Activated T-helper 1 cell treated with Interleukin-2 at 50 U/mL for 16 hours (primary cell): ENCODE measurements around the gene RASGEF1C.
"Not testable (repeated sequence)": the region's sequence is repeated elsewhere in the genome, so short reads cannot be mapped to it uniquely, and the experiment has no call there.

Experiments
- DNase-seq: peaks from one replicate; pipeline ENCODE4 v3.0.0-alpha.2; 2020; ENCODE audit warnings: low read depth

Gene RASGEF1C

DNA sequence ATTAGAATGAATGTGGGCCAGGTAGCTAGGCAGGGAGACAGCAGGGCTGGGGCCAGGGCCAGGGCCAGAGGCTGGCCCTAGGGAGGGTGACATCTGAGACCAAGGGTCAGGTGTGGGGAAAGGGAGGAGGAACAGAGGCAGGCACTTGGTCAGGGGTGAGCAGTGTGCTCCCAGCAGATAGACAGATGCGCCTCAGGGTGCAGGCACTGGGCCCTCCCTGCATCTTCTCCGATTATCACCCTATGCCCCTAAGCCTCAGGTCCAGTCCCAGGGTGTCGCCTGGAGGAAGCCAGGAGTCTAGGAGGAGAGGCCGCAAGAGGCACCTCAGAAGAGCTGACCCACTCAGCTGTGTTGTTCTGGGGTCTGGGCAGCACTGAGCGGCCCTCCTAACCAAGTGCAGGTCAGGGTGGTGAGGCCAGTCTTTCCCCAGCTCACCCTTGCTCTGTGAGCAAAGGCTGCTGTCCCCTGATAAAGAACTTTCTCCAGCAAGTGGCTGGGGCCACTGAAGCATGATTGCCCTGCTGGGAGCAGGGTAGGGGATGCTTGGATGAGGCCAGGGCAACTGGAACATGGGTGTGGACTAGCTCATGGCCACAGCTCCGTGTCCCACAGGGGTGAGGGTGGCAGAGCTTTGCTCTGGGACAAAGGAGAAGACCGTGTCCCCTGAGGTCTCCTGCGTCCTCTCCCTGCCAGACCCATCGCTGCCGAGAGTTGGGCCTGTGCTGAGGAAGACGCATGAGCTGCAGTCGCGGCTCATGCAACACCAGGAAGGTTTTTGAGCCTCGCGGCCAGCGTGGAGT, 2.1 kb upstream of the RASGEF1C start:
- DNase-seq: no peak

DNA sequence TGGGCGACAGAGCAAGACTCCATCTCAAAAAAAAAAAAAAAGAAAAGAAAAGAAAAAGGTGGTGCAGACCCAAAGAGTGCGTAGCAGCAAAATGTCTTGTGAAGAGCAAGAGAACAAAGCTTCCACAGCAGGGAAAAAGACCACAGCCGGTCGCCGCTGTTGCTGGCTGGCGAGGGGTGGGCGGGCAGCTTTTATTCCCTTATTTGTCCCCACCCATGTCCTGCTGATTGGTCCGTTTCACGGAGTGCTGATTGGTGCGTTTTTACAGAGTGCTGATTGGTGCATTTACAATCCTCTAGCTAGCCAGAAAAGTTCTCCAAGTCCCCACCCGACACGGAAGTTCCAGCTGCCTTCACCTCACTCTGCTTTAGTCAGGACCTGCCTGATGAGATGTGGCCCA, 1.1 kb upstream of the RASGEF1C start:
- not testable (repeated sequence) for DNase-seq

DNA sequence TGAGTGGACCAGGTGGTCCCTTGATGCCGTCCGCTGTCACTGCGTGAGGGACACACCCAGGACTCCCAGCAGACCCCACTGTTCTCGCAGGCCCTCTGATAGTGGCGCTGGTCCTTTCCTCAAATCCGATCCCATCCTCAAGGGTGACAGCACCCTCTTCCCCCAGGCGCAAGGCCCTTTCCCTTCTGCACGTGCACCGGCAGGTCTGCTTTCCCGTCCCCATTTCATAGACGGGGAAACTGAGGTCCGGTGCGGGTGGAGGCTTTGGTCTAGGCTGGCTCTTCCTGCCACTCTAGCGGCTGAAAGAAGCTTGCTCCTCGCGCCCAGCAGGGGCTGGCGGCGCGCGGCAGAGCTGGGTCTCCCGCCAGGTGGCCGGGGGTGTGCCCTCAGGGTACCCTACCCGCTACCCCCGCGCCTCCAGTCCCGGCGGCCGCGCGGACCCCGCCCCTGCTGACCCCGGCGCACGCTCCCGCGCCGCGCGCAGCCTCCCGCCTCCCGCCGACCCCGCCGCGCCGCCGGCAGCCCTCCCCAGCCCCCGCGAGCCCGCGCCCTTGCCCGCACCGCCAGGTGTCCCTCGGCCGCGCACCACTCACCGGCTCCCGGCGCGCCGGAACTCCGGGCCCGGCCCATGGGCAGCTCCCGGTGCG, 453 bp downstream of the RASGEF1C start:
- DNase-seq: no peak

DNA sequence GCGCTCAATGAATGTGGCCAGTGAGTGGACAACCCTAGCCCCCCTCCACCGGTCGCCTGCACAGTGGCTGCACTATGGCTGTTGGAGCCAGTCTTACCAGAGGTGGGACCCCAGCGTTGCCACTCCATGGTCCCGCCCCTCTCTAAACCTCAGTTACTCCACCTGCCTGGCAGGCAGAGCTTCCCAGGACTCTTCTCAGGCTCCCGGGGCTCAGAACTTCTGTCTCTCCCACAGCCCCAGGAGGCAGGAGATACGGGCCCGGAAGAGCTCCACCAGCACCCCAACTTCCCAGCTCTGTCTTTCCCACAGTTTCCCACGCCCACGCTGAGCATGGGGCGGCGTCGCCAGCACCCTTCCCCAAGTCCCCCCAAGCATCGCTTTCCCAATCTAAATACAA, 975 bp downstream of the RASGEF1C start:
- no peak for DNase-seq

DNA sequence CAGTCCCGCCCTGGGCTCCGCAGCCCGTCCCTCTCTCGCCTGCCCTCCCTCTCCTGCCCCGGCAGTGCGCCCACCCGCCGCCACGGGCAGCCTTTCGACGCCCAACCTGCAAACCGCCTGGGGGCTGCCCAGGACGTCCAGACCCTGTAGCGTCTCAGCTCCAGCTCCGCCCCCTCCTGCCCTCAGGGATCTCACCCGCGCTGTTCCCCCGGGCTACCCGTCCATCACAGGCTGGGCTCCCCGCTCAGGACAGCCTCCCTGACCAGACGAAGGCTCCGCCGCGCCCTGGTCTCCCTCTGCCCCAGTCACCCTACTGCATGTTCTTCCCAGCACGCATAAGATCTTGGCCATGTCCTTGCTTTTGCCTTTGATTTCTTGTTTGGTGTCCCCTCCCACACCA, 1.4 kb downstream of the RASGEF1C start:
- DNase-seq: no peak

DNA sequence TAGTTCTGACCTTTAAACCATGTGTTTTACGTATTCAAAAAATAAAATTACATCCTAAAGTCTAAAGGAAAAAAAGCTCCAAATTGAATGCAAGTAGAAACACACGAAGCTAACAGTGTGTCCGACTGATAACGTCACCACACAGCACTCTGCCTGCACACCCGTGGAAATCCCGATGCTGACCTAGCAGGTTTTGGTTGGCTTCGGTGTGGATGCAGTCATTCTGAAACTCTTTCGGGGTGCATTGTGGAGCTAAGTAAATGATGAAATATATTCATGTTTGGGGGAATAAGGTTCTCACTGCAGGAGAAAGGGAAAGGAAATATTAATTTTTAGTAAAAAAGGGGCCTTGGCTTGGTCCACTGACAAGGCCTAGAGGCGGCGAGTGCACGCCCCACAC, 2.0 kb downstream of the RASGEF1C start:
- DNase-seq: no peak

DNA sequence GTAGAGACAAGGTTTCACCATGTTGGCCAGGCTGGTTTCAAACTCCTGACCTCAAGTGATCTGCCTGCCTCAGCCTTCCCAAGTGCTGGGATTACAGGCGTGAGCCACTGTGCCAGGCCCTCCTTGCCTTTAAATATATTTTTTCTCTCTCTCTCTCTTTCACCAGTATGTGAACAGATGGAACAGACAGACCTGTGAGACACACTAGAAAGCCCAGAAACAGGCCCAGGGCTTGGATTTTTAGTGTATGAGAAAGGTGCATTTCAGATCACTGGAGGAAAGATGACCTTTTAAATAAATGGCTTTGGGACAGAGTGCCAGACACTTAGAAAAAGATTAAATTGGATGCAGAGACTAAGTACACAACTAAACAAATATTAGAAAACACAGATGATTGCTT, 3.1 kb downstream of the RASGEF1C start:
- no peak for DNase-seq

DNA sequence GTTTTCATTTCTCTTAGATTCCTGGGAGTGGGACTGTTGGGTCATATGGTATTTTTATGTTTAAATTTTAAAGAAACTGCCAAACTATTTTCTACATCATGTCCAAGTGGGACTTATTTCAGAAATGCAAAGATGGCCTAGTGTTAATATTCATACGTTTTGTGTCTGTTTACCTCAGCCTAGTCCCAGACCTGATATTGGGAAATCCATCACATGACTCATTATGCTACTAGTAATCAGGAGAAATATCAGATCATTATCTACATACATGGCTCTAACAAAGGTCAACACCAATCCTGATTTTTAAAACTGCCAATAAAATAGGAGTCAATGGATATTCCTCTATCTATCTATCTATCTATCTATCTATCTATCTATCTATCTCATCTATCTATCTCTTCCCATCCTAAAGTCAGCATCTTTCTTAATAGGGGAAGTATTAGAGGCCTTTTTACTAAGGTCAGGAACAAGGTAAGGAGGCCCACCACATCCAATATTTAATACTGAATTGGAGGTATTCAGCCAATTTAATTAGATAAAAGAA, 4.7 kb downstream of the RASGEF1C start:
- DNase-seq: no peak

DNA sequence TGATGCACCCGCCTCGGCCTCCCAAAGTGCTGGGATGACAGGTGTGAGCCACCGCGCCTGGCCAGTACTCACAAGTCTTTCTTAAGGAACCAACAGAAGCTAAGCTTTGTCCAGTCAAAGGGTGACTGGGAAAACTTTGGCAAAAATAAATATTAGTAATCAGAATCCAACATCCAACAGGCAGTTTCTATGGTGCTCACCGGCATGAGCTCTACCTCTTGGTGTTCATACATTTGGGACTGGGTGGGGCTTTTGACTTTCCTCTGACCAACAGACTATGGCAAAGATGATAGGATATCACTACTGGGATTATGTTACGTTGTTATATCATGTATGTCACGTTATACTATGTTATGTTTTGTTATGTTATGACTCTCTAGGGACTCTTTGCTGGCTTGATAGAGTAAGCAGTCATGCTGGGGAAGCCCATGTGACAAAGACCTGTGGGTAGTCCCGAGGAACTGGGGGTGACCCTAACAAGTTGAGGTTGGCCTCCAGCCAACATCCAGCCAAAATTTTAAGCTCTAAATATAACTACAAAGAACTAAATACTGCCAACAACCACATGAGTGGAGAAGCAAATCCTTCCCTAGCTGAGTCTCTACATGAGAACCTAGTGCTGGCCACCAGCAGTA, 6.0 kb downstream of the RASGEF1C start:
- no peak for DNase-seq

DNA sequence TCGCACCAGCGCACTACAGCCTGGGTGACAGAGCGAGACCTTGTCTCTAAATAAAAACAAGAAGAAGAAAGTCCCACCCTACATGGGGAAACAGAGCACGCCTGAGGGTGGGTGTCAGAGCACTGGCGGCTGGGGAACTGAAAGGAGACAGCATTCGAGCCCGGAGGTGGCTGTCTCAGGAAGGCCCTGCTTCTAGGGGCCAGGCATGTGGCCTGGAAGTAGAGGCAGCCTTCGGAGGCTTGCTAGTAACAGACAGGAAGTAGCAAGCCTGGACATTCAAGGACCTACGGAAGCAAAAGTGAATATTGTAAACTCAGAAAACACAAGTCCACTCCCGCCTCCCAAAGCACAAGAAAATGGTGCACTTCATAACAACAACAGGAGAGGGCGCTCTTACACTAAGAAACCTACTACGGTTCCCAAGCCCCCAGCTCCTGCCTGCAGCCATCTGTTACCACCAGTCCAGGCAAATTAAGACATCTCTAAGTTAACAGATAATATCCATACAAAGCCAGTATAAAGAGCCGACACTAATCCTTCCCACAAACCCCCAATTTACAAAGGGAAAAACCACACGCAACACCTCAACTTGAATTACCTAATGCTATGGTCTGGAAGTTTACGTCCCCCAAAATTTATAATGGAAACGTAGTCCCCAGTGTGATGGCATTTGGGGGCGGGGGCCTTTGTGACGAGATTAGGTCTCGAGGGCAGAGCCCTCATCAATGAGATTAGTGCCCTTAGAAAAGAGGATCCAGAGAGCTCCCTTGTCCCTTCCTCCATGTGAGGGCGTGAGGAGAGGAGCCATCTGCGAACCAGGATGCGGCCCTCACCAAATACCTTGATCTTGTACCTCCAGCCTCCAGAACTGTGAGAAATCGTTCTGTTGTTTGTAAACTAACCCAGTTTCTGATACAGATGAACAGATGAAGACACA, 7.7 kb downstream of the RASGEF1C start:
- DNase-seq: no peak

DNA sequence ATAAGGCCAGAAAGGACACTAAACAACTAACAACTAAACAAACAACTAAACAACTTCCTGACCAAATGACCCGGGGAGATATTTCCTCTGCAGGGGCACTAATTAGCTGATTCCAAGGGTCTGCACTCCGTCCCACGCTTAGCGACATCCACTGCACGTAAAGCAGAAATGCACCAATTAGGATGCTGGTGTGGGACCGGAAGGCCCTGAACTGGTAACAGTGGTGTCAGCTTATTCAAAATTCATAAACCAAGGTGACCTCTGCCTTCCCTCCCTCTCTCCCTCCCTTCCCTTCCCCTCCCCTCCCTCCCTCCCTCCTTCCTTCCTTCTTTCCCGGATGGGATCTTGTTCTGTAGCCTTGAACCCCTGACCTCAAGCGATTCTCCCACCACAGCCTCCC, 9.6 kb downstream of the RASGEF1C start:
- no peak for DNase-seq

DNA sequence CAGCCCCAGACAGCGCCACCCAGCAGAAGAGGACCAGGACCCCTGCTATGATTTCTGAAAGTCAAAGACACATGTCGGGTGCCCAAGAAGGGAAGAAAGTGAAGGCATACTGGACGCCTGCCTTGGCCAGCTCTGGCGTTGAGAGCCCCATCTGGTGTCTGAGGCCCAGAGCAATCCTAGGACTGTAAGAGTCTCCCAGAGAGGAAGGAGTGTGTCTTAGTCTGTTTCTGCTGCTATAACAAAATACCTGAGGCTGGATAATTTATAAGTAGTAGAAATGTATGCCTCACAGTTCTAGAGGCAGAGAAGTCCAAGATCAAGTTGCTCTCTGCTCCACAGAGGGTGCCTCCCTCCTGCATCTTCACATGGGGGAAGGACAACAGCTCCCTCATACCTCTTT, 10.8 kb downstream of the RASGEF1C start:
- no peak for DNase-seq

DNA sequence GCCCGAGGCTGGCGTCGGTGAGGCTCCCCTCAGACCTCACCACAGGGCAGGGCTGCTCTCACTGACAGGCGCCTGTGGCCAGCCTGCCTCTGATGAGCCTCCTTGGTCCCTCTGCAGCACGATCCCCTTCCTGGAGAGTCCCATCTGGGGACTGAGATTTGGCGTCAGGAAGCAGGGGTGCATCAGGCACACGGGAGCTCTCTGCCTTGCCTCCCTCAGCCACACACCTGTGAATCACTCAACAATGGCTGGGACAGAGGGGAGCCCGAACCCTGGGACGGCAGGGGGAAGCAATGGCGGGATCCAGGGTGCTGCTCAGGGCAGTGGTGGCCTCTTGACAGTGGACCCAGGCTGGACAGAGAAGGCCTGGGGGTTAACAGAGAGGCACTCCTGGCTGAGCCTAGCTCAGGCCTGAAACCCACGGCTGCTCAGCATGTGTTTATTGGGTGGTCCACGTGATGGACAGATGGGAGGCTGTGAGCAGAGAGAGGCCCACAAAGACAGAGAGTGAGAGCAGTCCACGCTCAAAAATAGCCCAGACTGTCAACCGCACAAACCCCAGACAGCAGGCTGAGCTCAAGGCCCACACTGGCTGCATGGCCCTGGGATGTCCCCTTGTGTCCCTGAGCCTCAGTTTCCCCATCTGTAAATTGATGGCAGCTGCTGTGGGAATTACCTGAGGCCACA, 11.9 kb downstream of the RASGEF1C start:
- DNase-seq: no peak

DNA sequence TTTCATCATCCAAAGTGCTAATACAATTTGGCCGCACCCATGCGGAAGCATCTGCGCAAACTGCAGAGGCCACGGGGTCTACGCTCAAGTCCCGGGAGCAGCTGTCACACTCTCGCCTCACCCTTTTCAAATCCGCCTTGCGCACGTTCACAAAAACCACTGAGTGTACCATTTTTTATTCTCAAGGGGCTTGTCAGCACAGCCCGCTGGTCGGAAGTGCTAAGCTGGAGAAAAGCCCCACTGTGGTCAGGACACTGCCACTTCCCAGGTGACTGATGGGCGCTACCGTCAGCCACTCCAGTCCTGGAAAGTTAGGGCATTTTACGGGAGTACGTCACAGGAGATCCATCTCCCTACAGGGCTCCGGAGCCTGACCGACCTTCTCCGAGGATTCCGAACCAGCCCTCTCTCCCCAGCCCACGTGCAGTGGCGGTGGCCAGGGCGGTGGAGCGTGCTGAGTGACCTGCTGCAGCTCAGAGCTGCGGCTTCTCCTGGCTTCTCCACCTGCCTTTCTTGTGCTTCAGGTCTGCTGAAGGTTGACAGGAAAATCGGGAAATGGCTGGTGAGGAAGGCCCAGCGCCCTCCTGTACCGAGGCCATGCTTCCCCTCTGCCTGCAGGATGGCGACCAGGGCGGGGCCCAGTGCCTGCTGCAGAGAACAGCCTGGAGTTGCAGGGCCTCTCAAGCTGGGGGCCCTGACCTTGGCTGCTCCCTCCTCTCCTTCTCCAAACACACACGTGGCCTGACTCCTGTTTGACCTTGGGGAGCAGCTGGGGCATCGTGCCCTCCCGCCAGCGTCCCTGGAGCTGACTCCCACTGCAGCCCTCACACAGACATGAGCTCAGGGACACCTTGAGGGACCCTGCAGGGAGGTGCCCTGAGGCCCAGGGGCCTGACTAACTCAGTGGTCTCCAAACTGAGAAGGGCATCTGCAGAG, 14.3 kb downstream of the RASGEF1C start:
- DNase-seq: no peak

DNA sequence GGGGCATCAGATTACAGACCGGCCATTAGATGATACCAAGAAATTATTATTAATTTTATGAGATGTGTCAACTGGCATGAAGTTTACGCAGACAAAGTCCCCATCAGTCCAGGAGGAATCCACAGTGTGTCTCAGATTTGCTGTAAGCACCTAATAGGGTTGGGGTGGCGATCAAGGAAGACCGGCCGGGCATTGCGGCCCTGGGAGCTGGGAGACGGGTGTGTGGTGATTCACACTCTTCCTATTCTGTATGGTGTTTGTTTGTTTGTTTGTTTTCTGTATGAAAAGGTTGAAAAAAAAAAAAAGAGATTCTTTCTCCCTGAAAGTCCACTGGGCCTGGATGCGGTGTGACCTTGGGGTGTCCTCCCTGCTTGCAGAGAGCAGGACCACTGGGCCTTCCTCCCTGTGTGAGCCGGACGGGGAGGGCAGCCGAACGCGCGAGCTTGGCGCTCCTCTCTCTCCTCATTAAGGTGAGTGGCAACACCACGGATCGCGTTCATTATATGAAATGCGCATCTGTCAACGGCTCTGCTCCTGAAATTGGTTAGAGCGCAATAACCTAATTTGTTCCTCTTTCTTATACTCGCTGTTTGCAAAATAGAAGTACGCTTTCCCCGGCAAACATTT, 15.1 kb downstream of the RASGEF1C start:
- DNase-seq: no peak

DNA sequence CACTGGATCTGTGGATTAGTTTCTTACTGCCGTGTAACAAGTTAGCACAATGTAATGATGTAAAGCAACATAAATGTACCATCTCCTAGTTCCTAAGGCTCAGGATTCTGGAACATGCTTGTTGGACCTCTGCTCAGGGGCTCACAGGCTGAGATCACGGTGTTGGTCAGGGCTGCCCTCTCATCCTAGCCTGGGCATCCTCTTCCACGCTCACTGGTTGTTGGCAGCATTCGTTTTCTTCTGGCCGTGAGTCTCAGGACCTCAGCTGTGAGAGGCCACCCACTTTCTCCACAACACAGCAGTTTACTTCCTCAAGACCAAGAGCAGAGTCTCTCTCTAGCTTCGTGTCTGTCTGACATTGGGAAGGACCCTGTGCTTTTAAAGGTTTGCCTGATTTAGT, 17.3 kb downstream of the RASGEF1C start:
- no peak for DNase-seq

DNA sequence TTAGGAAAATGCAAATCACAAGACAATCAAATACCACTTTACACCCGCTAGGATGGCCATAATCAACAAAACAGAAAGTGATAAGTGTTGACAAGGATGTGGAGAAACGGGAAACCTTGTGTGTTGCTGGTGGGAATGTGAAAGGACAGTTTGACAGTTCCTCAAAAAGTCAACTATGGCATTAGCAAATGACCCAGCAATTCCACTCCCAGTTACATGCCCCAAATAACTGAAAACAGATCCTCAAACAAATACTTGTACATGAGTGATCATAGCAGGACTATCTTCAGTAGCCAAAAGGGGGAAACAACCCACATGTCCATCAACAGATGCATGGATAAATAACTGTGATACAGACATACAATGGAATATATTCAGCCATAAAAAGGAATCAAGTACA, 21.2 kb downstream of the RASGEF1C start:
- no peak for DNase-seq

DNA sequence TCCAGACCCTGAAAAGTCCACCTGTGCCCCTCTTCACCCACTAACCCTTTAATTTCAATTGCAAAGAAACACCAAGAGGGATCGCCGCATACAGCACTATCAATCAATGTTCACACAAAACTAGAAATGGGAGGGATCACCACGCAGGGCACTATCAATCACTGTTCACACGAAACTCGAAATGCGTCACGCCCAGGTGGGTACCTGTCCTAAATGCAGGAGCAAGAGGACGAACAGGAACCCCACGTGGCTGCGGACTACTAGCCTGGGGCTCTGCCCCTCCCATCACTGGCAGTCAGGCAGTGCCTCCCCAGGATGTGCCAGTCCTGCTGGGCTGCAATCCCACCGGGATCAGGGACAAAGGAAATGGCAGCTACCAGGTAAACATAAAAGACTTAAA, 28.2 kb downstream of the RASGEF1C start:
- DNase-seq: no peak

DNA sequence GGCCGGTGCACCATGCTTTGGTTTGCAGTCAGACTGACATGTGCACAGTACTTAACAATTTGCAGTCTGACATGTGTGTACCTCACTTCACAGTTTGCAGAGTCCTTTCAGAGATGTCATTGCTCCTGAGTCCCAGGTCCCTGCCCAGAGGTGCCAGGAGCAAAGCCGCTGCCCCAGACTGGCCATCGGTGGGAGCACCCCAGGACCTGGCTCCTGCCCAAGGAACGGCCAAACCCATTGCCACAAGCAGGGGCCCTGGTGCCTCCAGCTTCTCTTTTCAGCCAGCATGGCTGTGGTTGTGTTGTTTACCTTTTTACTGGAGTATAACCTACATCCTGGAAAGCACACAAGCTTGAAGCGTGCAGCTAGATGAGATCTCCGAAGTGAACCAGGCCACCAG, 28.6 kb downstream of the RASGEF1C start:
- no peak for DNase-seq
